Sigmoid colon (tissue), 7 donors: ENCODE data around the gene BCORL1. TPM values are rescaled to one million over a fixed set of nuclear protein-coding genes. Genes with fewer than 3 reads are reported as not detected.

Experiments
- DNase-seq: peaks from one replicate; pipeline ENCODE4 v3.0.0-alpha.2; 2019
- H3K27ac ChIP-seq, 4 donors: fragments of 200-600 bp; sonication (generic); one replicate each; pipeline ENCODE4 v1.5.1; 2016 to 2019; ENCODE audit warnings: mild to moderate bottlenecking in 1 of 4
- H3K27me3 ChIP-seq, 3 donors: fragments of 200-600 bp; sonication (generic); one replicate each; pipeline ENCODE4 v1.5.1; 2019; ENCODE audit warnings: mild to moderate bottlenecking in 1 of 3
- H3K36me3 ChIP-seq, 4 donors: fragments of 200-600 bp; sonication (generic); one replicate each; pipeline ENCODE4 v1.5.1; 2016 to 2019
- H3K4me1 ChIP-seq, 4 donors: fragments of 200-600 bp; sonication (generic); one replicate each; pipeline ENCODE4 v1.5.1; 2017 to 2019
- H3K4me3 ChIP-seq, 4 donors: fragments of 200-600 bp; sonication (generic); one replicate each; pipeline ENCODE4 v1.5.1; 2017 to 2019; ENCODE audit warnings: mild to moderate bottlenecking in 2 of 4, moderate library complexity in 1 of 4
- H3K9me3 ChIP-seq, 4 donors: fragments of 200-600 bp in 3 of 4; sonication (generic) in 3 of 4; one replicate each; pipeline versions ENCODE4 v1.5.1 to v1.6.1; 2013 to 2019
- CTCF ChIP-seq, 4 experiments: fragments of 450-650 bp in 3 of 4; fragments of 200-600 bp in 1 of 4; IDR thresholded peaks; one replicate each; pipeline ENCODE4 v1.5.1; 2016 to 2019; ENCODE audit warnings: antibody characterized with exemption in 4 of 4, mild to moderate bottlenecking in 3 of 4, moderate library complexity in 2 of 4
- EP300 ChIP-seq, 4 donors: sonication (generic); formaldehyde crosslinking; IDR thresholded peaks; one replicate each; pipeline ENCODE4 v1.6.1; 2017; ENCODE audit warnings: antibody characterized with exemption in 4 of 4
- POLR2A ChIP-seq, 2 donors: fragments of 450-650 bp; IDR thresholded peaks; one replicate each; pipeline ENCODE4 v1.6.1; 2016; ENCODE audit warnings: antibody characterized with exemption in 2 of 2, mild to moderate bottlenecking in 2 of 2, moderate library complexity in 2 of 2
- POLR2AphosphoS5 ChIP-seq, 4 donors: sonication (generic); formaldehyde crosslinking; IDR thresholded peaks; one replicate each; pipeline ENCODE4 v1.6.1; 2017; ENCODE audit warnings: antibody characterized with exemption in 4 of 4
- WGBS, 2 donors: extraction: QIAGEN DNeasy Blood & Tissue Kit; methylation state at CpG; one replicate each; pipeline ENCODE4 v1.1.7; 2013; 5-methylcytosine and 5-hydroxymethylcytosine counted together
- intact Hi-C: fragments of 100-400 bp; cut with DNase I; formaldehyde crosslinking; loops from one replicate; pipeline ENCODE4 v1.15.1; 2023
- polyA plus RNA-seq, 3 donors: library from polyadenylated mRNA; stranded (reverse); fragments of 200-250 nt; gene quantifications; one replicate each; pipeline ENCODE4 v1.2.3, GENCODE V29; 2013
- total RNA-seq, 4 donors: library from RNA; depleted of rRNA; stranded (reverse); fragments of >200 nt; gene quantifications; one replicate each; pipeline ENCODE4 v1.1.0, GENCODE V29; 2016
- donor health status: healthy with polysubstance abuse.
- donor health status: Bipolar disorder and iron deficiency.
- donor health status: healthy.

Gene BCORL1
- total and polyA plus RNA-seq, 7 donors: 1.2 to 5.8 (median 3.2) TPM

GRCh38 chrX:130014770-130015169 is 32.3 kb downstream of the BCORL1 start:
- intact Hi-C loops: no loop called here
- no peak for DNase-seq
- Histone ChIP-seq H3K27ac (no peak overlapping the region), H3K4me3 (no peak overlapping the region), H3K36me3 (peaks cover 0 to 35% (median 1%) of the 10 kb centered on the region in 4 donors), H3K9me3 (no peaks in the 10 kb centered on the region), H3K27me3 (no peaks in the 10 kb centered on the region), H3K4me1 (peaks cover 0 to 14% (median 9%) of the 10 kb centered on the region in 4 donors)
- no peak for TF ChIP-seq POLR2AphosphoS5 (IDR thresholded peaks at IDR 0.05)
- TF ChIP-seq POLR2A (IDR thresholded peaks at IDR 0.05): no peak
- TF ChIP-seq EP300 (IDR thresholded peaks at IDR 0.05): no peak
- no peak for TF ChIP-seq CTCF (IDR thresholded peaks at IDR 0.05)
- 94 to 95% methylated on average over 12 of the region's 12 CpGs for WGBS, 2 donors

- no peak overlapping the region for H3K4me3 ChIP-seq
- no peaks in the 10 kb centered on the region for H3K27me3 ChIP-seq
- intact Hi-C loops: no loop called here
- TF ChIP-seq POLR2AphosphoS5 (IDR thresholded peaks at IDR 0.05) (no peak), POLR2A (IDR thresholded peaks at IDR 0.05) (no peak), CTCF (IDR thresholded peaks at IDR 0.05) (no peak), EP300 (IDR thresholded peaks at IDR 0.05) (no peak)
- no peak for DNase-seq
- peaks cover 0 to 35% (median 1%) of the 10 kb centered on the region in 4 donors for H3K36me3 ChIP-seq
- H3K4me1 ChIP-seq: peaks cover 0 to 14% (median 9%) of the 10 kb centered on the region in 4 donors
- no peaks in the 10 kb centered on the region for H3K9me3 ChIP-seq
- WGBS, 2 donors: 95 to 96% methylated on average over 15 of the region's 15 CpGs
- H3K27ac ChIP-seq: no peak overlapping the region
These were observed 32.7 kb downstream of the BCORL1 start for GRCh38 chrX:130015181-130015580.

- Histone ChIP-seq H3K9me3 (no peaks in the 10 kb centered on the region), H3K27ac (no peak overlapping the region), H3K4me1 (peaks cover 0 to 14% (median 9%) of the 10 kb centered on the region in 4 donors), H3K36me3 (peaks cover 0 to 44% (median 6%) of the 10 kb centered on the region in 4 donors), H3K4me3 (no peak overlapping the region), H3K27me3 (no peaks in the 10 kb centered on the region)
- DNase-seq: no peak
- intact Hi-C loops: no loop called here
- TF ChIP-seq EP300 (IDR thresholded peaks at IDR 0.05): no peak
- TF ChIP-seq POLR2AphosphoS5 (IDR thresholded peaks at IDR 0.05): no peak
- TF ChIP-seq CTCF (IDR thresholded peaks at IDR 0.05): no peak
- WGBS, 2 donors: 91 to 95% methylated on average over 1 of the region's 1 CpG
These were observed 35.7 kb downstream of the BCORL1 start for GRCh38 chrX:130018143-130018542.

GRCh38 chrX:130020661-130021324 is 38.4 kb downstream of the BCORL1 start:
- DNase-seq: no peak

More at GRCh38 chrX:130020661-130021324, 38.4 kb downstream of the BCORL1 start:
- Histone ChIP-seq H3K9me3 (no peaks in the 10 kb centered on the region), H3K36me3 (peaks cover under 1 to 41% (median 8%) of the 10 kb centered on the region in 4 donors), H3K4me1 (peaks cover 0 to 20% (median 11%) of the 10 kb centered on the region in 4 donors), H3K27ac (no peak overlapping the region), H3K4me3 (no peak overlapping the region), H3K27me3 (no peaks in the 10 kb centered on the region)
- WGBS, 2 donors: 89 to 91% methylated on average over 15 of the region's 15 CpGs
- no peak for TF ChIP-seq EP300 (IDR thresholded peaks at IDR 0.05)
- no peak for TF ChIP-seq CTCF (IDR thresholded peaks at IDR 0.05)
- no peak for TF ChIP-seq POLR2AphosphoS5 (IDR thresholded peaks at IDR 0.05)
- TF ChIP-seq POLR2A (IDR thresholded peaks at IDR 0.05): no peak
- intact Hi-C loops: no loop called here
